Limb (tissue), 2 donors: ENCODE measurements around the gene ARRB1.
"Not testable (repeated sequence)": the region's sequence is repeated elsewhere in the genome, so short reads cannot be mapped to it uniquely, and the experiment has no call there.

Experiments used
- DNase-seq, 2 donors: peaks; one replicate each; pipeline ENCODE4 v3.0.0-alpha.2; 2016; ENCODE audit errors: extremely low spot score in 2 of 2

The ARRB1 gene

GRCh38 chr11:75276186-75276585 is 75.3 kb downstream of the ARRB1 start:
- no peak for DNase-seq

GRCh38 chr11:75275581-75275980 is 75.9 kb downstream of the ARRB1 start:
- no peak for DNase-seq

- DNase-seq, result not testable (repeated sequence)
These were observed 76.7 kb downstream of the ARRB1 start for GRCh38 chr11:75274716-75275115.

GRCh38 chr11:75273411-75274391 is 77.8 kb downstream of the ARRB1 start:
- no peak for DNase-seq

- peak in 1 of 2 donors; percentile 25 for DNase-seq
These were observed 78.6 kb downstream of the ARRB1 start for GRCh38 chr11:75272821-75273301.

GRCh38 chr11:75272391-75272790 is 79.1 kb downstream of the ARRB1 start:
- peak in 1 of 2 donors; percentile 17 for DNase-seq

- DNase-seq, result peak in 1 of 2 donors; percentile 12
These were observed 79.7 kb downstream of the ARRB1 start for GRCh38 chr11:75271730-75272129.

GRCh38 chr11:75270896-75271418 is 80.5 kb downstream of the ARRB1 start:
- DNase-seq, result peak in 1 of 2 donors; percentile 13

GRCh38 chr11:75269896-75270295 is 81.6 kb downstream of the ARRB1 start:
- peak in 1 of 2 donors; percentile 17 for DNase-seq

GRCh38 chr11:75269367-75269660 is 82.1 kb downstream of the ARRB1 start:
- peak in 1 of 2 donors; percentile 15 for DNase-seq

GRCh38 chr11:75268626-75269366 is 82.7 kb downstream of the ARRB1 start:
- peak in 1 of 2 donors; percentile 6 for DNase-seq

- peak in 1 of 2 donors; percentile 23 for DNase-seq
These were observed 84.1 kb downstream of the ARRB1 start for GRCh38 chr11:75267171-75267970.

- DNase-seq, result peak in 1 of 2 donors; percentile 18
These were observed 85.5 kb downstream of the ARRB1 start for GRCh38 chr11:75265851-75266531.

- peak in 1 of 2 donors; percentile 18 for DNase-seq
These were observed 86.5 kb downstream of the ARRB1 start for GRCh38 chr11:75264971-75265370.

GRCh38 chr11:75264356-75264755 is 87.1 kb downstream of the ARRB1 start:
- DNase-seq, result peak in 1 of 2 donors; percentile 11

- peak in 1 of 2 donors; percentile 21 for DNase-seq
These were observed 87.5 kb downstream of the ARRB1 start for GRCh38 chr11:75263944-75264349.

GRCh38 chr11:75262961-75263852 is 88.3 kb downstream of the ARRB1 start:
- peak in 1 of 2 donors; percentile 24 for DNase-seq

GRCh38 chr11:75262436-75262835 is 89.0 kb downstream of the ARRB1 start:
- DNase-seq, result peak in 1 of 2 donors; percentile 17

GRCh38 chr11:75261902-75262361 is 89.5 kb downstream of the ARRB1 start:
- peak in 1 of 2 donors; percentile 22 for DNase-seq
